Hepatocyte (in vitro differentiated cells): ENCODE results near the gene GPR132. TPM values are rescaled to one million over a fixed set of nuclear protein-coding genes. Genes with fewer than 3 reads are reported as not detected.

Experiments used
- DNase-seq: peaks from one replicate; pipeline ENCODE4 v3.0.0-alpha.2; 2016; ENCODE audit warnings: low spot score
- H2AFZ ChIP-seq: fragments of 200-600 bp; sonication (generic); 2 replicates; pipeline ENCODE4 v1.6.0; 2016; ENCODE audit warnings: antibody characterized with exemption, mild to moderate bottlenecking
- H3K27ac ChIP-seq: fragments of 200-600 bp; sonication (generic); 2 replicates; pipeline ENCODE4 v1.5.1; 2016; ENCODE audit warnings: mild to moderate bottlenecking
- H3K27me3 ChIP-seq: fragments of 200-600 bp; sonication (generic); 2 replicates; pipeline ENCODE4 v1.6.1; 2016
- H3K36me3 ChIP-seq: fragments of 200-600 bp; sonication (generic); replicated peaks from 2 replicates; pipeline ENCODE4 v1.5.1; 2016; ENCODE audit warnings: low read depth; ENCODE audit not compliant: insufficient read depth
- H3K4me1 ChIP-seq: fragments of 200-600 bp; sonication (generic); 2 replicates; pipeline ENCODE4 v1.5.1; 2016; ENCODE audit warnings: mild to moderate bottlenecking, moderate library complexity; ENCODE audit not compliant: insufficient read depth
- H3K4me2 ChIP-seq: fragments of 200-600 bp; sonication (generic); 2 replicates; pipeline ENCODE4 v1.6.0; 2016
- H3K4me3 ChIP-seq: fragments of 200-600 bp; sonication (generic); 2 replicates; pipeline ENCODE4 v1.5.1; 2016; ENCODE audit warnings: mild to moderate bottlenecking
- H3K79me2 ChIP-seq: fragments of 200-600 bp; sonication (generic); 2 replicates; pipeline ENCODE4 v1.6.0; 2017; ENCODE audit warnings: mild to moderate bottlenecking
- H3K9me2 ChIP-seq: fragments of 200-600 bp; sonication (generic); replicated peaks from 2 replicates; pipeline ENCODE4 v1.6.0; 2017; ENCODE audit warnings: mild to moderate bottlenecking; ENCODE audit not compliant: insufficient read depth
- H3K9me3 ChIP-seq: fragments of 200-600 bp; sonication (generic); 2 replicates; pipeline ENCODE4 v1.5.1; 2016; ENCODE audit warnings: low read depth, mild to moderate bottlenecking
- H4K20me1 ChIP-seq: fragments of 200-600 bp; sonication (generic); 2 replicates; pipeline ENCODE4 v1.6.0; 2016; ENCODE audit warnings: mild to moderate bottlenecking; ENCODE audit not compliant: insufficient read depth, poor library complexity, severe bottlenecking
- CTCF ChIP-seq: fragments of 200-600 bp; sonication (generic); IDR thresholded peaks from 2 replicates; pipeline ENCODE4 v1.5.1; 2016; ENCODE audit warnings: antibody characterized with exemption, mild to moderate bottlenecking; ENCODE audit not compliant: poor library complexity
- EZH2 ChIP-seq: fragments of 200-600 bp; sonication (generic); IDR thresholded peaks from 2 replicates; pipeline ENCODE4 v1.6.1; 2016; ENCODE audit warnings: antibody characterized with exemption, mild to moderate bottlenecking, borderline replicate concordance
- EZH2phosphoT487 ChIP-seq: fragments of 200-600 bp; sonication (generic); IDR thresholded peaks from one replicate; pipeline ENCODE4 v1.6.1; 2018; ENCODE audit warnings: antibody characterized with exemption, mild to moderate bottlenecking, low read depth, moderate library complexity; ENCODE audit not compliant: unreplicated experiment, severe bottlenecking
- whole genome bisulfite sequencing: methylation state at CpG from one replicate; pipeline ENCODE4 v1.1.6; 2016; ENCODE audit warnings: low lambda C conversion rate; ENCODE audit errors: missing lambda C conversion rate; 5-methylcytosine and 5-hydroxymethylcytosine counted together
- polyA plus RNA-seq: library from polyadenylated mRNA; unstranded; fragments of >200 nt; fragmentation: Nextera tagmentation; extraction: Ambion mirVana; gene quantifications from 2 replicates; pipeline ENCODE4 v1.2.1, GENCODE V29; 2016
- total RNA-seq: library from RNA; depleted of rRNA; stranded (reverse); fragments of >200 nt; gene quantifications from 2 replicates; pipeline ENCODE4 v1.2.3, GENCODE V29; 2014

The GPR132 gene
- total and polyA plus RNA-seq, 2 experiments from 2014 or later, result 0.41 to 0.83 TPM

- Histone ChIP-seq H3K79me2 (no peaks in the 10 kb centered on the region), H3K9me2 (no peaks in the 10 kb centered on the region), H3K9me3 (no peaks in the 10 kb centered on the region), H3K4me1 (no peaks in the 10 kb centered on the region), H3K36me3 (no peaks in the 10 kb centered on the region), H3K4me3 (no peak overlapping the region), H3K4me2 (no peak overlapping the region), H4K20me1 (no peaks in the 10 kb centered on the region), H3K27me3 (no peaks in the 10 kb centered on the region), H2AFZ (no peak overlapping the region), H3K27ac (no peak overlapping the region)
- no peak for DNase-seq
- TF ChIP-seq EZH2, result no peak
- no peak for TF ChIP-seq CTCF
- no peak for TF ChIP-seq EZH2phosphoT487
- 97% methylated on average over 7 of the region's 7 CpGs for WGBS
Observed at GRCh38 chr14:105107351-105107750, 42.1 kb upstream of the GPR132 start.

DNA sequence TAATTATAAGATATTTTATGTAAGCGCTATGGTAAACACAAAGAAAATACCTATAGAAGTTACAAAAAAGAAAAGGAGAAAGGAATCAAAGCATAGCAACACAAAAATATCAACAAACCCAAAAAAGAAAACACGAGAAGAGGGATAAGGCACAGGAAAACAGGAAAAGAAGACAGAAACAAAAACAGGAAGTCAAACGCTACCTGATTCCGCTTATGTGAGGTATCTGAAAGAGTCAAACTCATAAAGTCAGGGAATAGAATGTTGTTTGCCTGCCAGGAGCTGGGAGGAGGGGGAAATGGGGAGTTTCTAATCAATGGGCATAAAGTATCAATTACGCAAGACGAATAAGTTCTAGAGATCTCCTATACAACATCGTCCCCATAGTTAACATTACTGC is 39.9 kb upstream of the GPR132 start:
- H3K79me2 ChIP-seq, result no peaks in the 10 kb centered on the region
- no peaks in the 10 kb centered on the region for H3K27me3 ChIP-seq
- no peak overlapping the region for H2AFZ ChIP-seq
- no peaks in the 10 kb centered on the region for H3K9me2 ChIP-seq
- TF ChIP-seq EZH2, result no peak
- TF ChIP-seq CTCF, result no peak
- no peak for TF ChIP-seq EZH2phosphoT487
- 78% methylated on average over 7 of the region's 7 CpGs for WGBS
- H3K36me3 ChIP-seq, result no peaks in the 10 kb centered on the region
- H3K4me2 ChIP-seq, result no peak overlapping the region
- no peak for DNase-seq
- no peak overlapping the region for H3K4me3 ChIP-seq
- H3K4me1 ChIP-seq, result no peaks in the 10 kb centered on the region
- H3K9me3 ChIP-seq, result no peaks in the 10 kb centered on the region
- H4K20me1 ChIP-seq, result no peaks in the 10 kb centered on the region
- H3K27ac ChIP-seq, result no peak overlapping the region

DNA sequence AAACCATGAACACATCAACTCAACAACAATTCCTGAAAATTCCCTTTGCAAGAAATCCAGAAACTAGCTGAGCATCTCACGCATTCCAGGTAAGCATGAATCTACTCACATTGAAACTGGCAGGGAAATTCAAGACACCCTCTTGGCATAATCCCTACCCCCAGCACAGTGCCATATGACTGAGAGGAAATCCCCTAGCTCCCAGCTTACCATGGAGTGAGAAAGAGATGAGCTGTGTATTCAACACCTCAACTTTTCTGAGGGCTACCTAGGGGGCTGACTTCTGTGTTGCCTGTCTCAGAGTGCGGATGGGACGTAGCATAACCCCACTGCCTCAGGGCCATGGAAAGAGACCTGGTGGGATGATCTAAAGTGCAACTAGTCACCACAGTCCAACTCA is 37.7 kb upstream of the GPR132 start:
- H3K9me3 ChIP-seq, result no peaks in the 10 kb centered on the region
- H3K9me2 ChIP-seq, result no peaks in the 10 kb centered on the region
- H3K4me3 ChIP-seq, result no peak overlapping the region
- H3K27me3 ChIP-seq, result no peaks in the 10 kb centered on the region
- H3K4me1 ChIP-seq, result no peaks in the 10 kb centered on the region
- no peak for TF ChIP-seq CTCF
- TF ChIP-seq EZH2phosphoT487, result no peak
- no peak for TF ChIP-seq EZH2
- 93% methylated on average over 3 of the region's 3 CpGs for WGBS
- no peaks in the 10 kb centered on the region for H3K36me3 ChIP-seq
- H4K20me1 ChIP-seq, result no peaks in the 10 kb centered on the region
- H3K79me2 ChIP-seq, result no peaks in the 10 kb centered on the region
- no peak overlapping the region for H2AFZ ChIP-seq
- DNase-seq, result no peak
- no peak overlapping the region for H3K4me2 ChIP-seq
- no peak overlapping the region for H3K27ac ChIP-seq

DNA sequence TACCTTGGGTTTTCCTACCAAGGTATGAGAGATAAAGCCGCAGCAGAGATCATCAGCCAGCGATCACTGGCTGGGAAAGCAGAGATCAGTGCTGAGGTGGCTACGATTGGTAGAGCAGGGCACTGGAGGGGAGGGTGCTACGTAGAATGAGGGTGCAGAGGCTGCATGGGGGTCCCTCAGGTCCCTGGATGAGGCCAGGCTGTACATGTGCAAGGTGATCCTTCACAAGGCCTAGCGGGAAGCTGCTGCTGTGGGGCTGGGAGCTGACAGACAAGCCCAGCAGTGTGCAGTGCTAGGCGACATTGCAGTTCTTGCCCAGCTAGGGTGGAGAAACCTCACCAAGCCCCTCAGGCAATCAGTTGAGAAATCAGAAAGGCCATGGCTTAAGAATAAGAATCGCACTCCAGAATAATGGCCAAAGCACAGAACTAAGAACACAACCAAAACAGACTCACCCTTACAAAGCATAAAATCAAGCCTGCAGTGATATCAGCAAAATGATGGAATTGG is 37.2 kb upstream of the GPR132 start:
- H4K20me1 ChIP-seq, result no peaks in the 10 kb centered on the region
- H3K9me2 ChIP-seq, result no peaks in the 10 kb centered on the region
- no peak overlapping the region for H3K4me2 ChIP-seq
- no peaks in the 10 kb centered on the region for H3K27me3 ChIP-seq
- no peak for DNase-seq
- TF ChIP-seq EZH2phosphoT487 (no peak), CTCF (no peak), EZH2 (no peak)
- H3K4me3 ChIP-seq, result no peak overlapping the region
- no peaks in the 10 kb centered on the region for H3K4me1 ChIP-seq
- WGBS, result 86% methylated on average over 7 of the region's 7 CpGs
- no peak overlapping the region for H2AFZ ChIP-seq
- no peaks in the 10 kb centered on the region for H3K79me2 ChIP-seq
- no peaks in the 10 kb centered on the region for H3K36me3 ChIP-seq
- H3K27ac ChIP-seq, result no peak overlapping the region
- H3K9me3 ChIP-seq, result no peaks in the 10 kb centered on the region
